Endothelial cell of umbilical vein (primary cell): Measurements from ENCODE around the gene C21orf58.

ENCODE experiments used
- CTCF ChIP-seq, 2 donors: IDR thresholded peaks; 1 replicate in 1 of 2; 2 replicates in 1 of 2; pipeline ENCODE4 v1.5.1; 2011; ENCODE audit warnings: low read length in 2 of 2, mild to moderate bottlenecking in 2 of 2, moderate library complexity in 2 of 2, control low read depth in 1 of 2, inconsistent platforms in 1 of 2, low read depth in 1 of 2; ENCODE audit not compliant: insufficient read depth in 1 of 2; ENCODE audit errors: extremely low read depth in 1 of 2
- EZH2 ChIP-seq: IDR thresholded peaks from 2 replicates; pipeline ENCODE4 v1.6.1; 2012; ENCODE audit warnings: borderline replicate concordance, low read depth, mild to moderate bottlenecking, moderate library complexity, low read length, inconsistent platforms; ENCODE audit not compliant: severe bottlenecking
- FOS ChIP-seq: IDR thresholded peaks from 2 replicates; pipeline ENCODE4 v1.6.1; 2011; ENCODE audit warnings: mild to moderate bottlenecking, low read length, moderate library complexity, borderline replicate concordance; ENCODE audit not compliant: insufficient read depth
- GATA2 ChIP-seq: IDR thresholded peaks from 2 replicates; pipeline ENCODE4 v1.7.0; 2011; ENCODE audit warnings: low read depth, mild to moderate bottlenecking, moderate library complexity, mixed read lengths, low read length; ENCODE audit not compliant: insufficient read length, insufficient read depth
- JUN ChIP-seq: IDR thresholded peaks from 2 replicates; pipeline ENCODE4 v1.6.1; 2011; ENCODE audit warnings: borderline replicate concordance, low read depth; ENCODE audit not compliant: insufficient read length, insufficient read depth
- MAX ChIP-seq: IDR thresholded peaks from 2 replicates; pipeline ENCODE4 v1.6.1; 2011; ENCODE audit not compliant: insufficient read depth, insufficient read length
- MYC ChIP-seq: IDR thresholded peaks from one replicate; pipeline ENCODE4 v1.6.1; 2011; ENCODE audit warnings: mild to moderate bottlenecking, low read depth, low read length
- POLR2A ChIP-seq: IDR thresholded peaks from 2 replicates; pipeline ENCODE4 v1.6.1; 2012; ENCODE audit warnings: low read depth, mild to moderate bottlenecking, control low read depth, low read length
- POLR2AphosphoS5 ChIP-seq: IDR thresholded peaks from 2 replicates; pipeline ENCODE4 v1.6.1; 2012; ENCODE audit warnings: low read depth, mild to moderate bottlenecking, control low read depth, low read length, moderate library complexity; ENCODE audit not compliant: insufficient read depth

- TF ChIP-seq POLR2A (no peak), CTCF (IDR thresholded peaks at IDR 0.05; ENCODE audit: extremely low read depth in 1 of 2, insufficient read depth in 1 of 2, low read depth in 1 of 2, low read length in 2 of 2) (no peak), POLR2AphosphoS5 (no peak), EZH2 (no peak), MYC (no peak), MAX (no peak), FOS (no peak), JUN (no peak), GATA2 (no peak)
Observed at GRCh38 chr21:46254208-46254975, 69.3 kb downstream of the C21orf58 start.
